ENCODE results near the gene EGFL6.
"Not testable (repeated sequence)": the region's sequence is repeated elsewhere in the genome, so short reads cannot be mapped to it uniquely, and the experiment has no call there.

EGFL6 gene

DNA sequence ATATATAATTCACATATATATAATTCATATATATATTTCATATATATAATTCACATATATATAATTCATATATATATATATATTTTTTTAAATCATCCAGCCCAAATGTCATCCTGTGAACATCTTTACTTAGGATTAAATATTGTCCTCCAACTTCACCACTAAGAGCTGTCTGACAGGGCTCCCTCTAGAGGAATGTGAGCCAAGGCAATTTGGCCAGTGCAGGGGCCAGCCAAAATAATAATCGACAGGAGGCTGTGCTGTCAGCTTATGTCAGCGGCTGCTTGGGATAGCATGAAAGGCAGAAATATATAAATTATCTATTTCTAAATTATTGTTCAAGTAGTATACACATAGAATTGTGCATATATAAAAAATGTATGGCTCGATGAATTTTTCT, 29.5 kb downstream of the EGFL6 start:
- no peak for DNase-seq

DNA sequence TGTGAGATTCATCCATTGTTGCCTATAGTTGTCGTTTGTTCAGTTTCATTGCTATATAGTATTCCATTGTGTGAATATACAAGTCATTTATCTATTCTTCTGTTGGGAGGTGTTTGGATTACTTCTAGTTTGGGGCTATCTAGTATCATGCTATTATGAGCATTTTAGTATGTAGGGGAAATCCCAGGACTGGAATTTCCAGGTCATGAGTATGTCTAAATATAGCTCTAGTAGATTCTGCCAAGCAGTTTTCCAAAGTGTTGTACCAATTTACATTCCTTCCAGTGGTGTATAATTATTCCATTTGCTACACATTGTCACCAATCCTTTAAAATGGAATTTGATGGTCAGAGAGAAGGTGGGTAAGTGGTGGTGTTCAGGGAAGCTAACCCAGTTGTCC, 30.1 kb downstream of the EGFL6 start:
- DNase-seq: no peak

DNA sequence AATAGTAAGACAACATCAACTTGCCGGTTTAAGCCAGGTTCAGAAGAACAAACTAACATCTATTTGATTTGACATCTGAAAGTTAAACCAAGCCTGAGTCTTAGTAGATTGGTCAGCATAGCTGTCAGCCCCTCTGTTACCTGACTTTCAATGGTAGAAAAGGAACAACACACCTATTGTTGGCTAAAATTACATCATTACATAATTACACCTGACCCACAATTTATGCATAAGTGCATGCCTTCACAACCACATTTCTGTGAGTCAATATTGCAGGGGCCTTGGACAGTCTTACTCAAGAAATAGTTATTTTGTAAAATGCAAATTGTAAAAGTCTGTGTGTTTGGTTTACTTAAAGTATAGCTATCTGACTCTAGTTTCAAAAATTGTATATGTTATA, 36.2 kb downstream of the EGFL6 start:
- DNase-seq: no peak

DNA sequence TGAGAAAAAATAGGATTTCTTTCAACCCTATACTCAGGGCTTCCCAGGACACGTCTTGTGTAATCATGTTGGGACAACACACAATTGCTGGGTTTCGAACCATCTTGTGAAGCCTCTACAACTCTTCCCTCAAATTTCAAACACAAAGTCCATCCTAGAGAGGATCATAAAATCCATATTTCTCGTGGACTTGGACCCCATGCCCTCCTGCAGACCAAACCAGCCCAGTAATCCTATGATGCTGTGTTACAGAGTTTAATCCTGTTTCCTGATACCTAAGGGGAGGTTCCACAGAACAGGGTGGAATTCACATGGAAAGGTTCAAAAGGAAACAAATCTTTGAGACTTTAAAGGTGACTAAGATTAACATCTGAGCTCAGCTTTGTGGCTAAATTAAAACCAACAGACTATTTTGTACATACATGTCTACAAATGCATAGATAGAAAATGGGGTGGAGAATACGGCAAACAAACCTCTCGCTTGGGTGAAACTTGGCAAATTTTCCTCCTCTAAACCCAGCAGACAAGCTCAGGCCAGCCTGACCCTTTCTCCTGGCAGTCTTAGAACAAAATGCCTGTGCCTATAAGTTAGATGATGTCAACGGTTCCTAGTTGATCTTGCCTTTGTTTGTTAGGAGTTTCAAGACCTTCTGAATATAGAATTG, 38.1 kb downstream of the EGFL6 start:
- no peak for DNase-seq

DNA sequence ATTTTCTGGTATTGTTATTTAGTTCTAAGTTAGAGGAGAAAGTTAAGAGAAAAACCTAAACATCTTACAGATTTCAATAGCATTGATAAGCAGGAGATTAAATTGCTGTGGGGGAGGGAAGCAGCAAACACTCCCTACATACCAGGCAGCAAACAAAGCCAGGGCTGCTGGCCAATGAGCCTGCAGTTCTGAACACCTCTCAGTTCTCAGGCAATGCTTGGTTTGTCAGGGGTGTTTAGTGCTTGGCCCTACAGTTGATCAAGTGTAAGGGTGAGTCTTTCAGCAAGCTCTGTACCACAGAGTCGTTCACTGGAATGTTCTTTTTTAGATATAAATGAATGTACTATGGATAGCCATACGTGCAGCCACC, 38.6 kb downstream of the EGFL6 start:
- no peak for DNase-seq

DNA sequence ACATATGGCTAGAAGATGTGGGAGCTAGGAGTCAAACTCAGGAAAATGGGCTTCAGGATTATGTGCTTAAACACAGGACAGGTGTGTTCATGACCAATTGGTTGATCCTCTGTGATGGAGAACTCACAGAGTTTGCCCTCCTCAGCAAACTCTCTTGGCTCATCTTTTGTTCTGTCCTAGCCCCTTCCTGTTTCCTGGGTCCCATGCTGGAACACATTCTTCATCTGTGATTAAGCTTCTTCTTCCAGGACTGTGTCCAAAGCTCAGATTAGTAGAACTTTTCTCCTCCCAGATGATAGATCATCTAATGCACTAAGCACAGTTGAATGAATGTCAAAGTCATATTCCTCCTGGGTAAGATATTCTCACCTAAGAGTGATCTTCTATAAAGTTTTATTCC, 44.8 kb downstream of the EGFL6 start:
- no peak for DNase-seq

DNA sequence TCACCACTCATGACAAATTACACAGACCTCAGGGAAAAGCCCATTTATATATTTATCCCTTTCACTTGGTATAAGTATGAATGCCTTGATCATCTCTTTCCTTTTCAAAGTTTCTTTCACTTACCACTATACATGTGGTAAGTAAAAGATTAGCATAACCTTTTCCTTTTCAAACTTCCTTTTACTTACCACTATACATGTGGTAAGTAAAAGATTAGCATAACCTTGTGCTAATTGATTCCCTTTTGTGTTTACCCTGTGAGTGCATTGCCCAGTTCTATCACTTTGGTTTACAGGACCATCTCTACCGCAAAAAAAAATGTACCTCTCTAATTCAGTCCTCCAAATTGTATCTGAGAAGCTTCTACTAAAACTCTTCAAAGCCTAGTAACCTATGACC, 50.8 kb downstream of the EGFL6 start:
- DNase-seq: no peak

DNA sequence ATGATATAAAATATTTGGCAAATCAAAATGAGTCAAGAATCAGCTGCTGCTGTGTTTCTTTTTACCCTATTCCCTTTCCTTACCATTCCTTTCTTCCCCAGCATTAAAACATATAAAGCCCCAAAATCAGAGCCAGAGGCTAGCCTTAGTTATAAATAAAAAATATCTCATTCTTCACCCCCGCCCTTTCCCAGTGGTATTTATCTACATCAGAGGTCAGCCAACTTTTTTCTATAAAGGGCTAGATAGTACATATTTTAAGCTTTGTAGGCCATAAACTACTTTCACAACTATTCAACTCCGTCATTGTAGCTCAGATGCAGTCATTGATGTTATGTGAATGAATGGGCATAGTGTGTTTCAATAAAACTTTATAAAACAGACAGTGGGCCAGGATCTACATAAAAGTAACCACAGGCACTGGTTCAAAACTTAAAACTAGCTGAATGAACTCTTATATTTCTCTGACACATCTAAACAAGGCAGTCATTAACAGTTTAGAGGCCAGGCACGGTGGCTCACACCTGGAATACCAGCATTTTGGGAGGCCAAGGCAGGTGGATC, 53.1 kb downstream of the EGFL6 start:
- no peak for DNase-seq

DNA sequence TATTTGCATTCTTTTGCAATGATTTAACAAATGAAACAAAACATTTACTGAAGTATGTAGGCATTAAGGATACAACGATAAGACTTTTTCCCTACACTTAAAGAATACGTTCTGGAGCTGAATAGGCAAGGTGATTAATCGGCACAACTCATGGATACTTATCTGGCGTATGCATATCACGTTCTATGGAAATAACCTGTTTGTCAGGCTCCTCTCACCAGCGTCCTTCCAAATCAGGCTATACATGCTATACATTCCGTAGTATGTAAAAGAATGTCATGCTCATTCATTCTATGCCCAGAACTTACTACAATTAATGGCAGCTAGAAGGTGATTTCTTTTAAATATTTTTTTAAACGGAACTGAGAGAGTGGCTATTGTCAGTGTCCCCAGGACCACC, 57.9 kb downstream of the EGFL6 start:
- DNase-seq: no peak

DNA sequence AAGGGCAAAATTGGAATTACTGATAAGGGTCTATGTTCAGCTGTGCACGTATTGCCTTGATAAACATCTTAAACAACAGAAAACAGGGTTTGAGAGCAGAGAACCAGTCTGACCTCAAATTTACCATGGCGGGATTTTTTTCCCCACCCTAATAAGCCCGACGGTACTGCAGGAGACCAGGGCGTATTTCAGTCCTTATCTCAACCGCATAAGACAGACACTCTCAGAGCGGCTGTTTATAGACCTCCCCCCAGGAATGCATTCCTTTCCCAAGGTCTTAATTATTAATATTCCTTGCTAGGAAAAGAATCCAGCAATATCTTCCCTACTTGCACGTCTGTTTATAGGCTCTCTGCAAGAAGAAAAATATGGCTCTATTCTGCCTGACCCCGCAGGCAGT, 67.8 kb downstream of the EGFL6 start:
- not testable (repeated sequence) for DNase-seq

DNA sequence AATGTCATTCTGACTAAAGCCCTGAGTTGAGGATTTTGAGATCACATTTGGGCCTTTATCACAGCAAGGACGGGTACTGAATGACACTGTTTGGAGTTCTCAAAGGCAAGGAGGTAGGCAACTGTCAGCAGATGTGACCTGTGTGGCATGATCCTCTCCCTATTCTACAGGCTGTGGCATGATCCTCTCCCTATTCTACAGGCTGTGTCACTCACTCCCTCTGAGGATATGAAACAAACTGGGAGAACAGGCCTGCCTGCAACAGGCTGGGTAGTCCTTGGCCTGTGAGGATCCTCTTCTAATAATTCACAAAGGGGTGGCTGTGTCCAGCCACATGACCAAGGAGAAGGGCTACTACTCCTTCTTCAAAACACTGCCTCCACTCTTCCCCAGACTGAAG, 68.6 kb downstream of the EGFL6 start:
- no peak for DNase-seq

DNA sequence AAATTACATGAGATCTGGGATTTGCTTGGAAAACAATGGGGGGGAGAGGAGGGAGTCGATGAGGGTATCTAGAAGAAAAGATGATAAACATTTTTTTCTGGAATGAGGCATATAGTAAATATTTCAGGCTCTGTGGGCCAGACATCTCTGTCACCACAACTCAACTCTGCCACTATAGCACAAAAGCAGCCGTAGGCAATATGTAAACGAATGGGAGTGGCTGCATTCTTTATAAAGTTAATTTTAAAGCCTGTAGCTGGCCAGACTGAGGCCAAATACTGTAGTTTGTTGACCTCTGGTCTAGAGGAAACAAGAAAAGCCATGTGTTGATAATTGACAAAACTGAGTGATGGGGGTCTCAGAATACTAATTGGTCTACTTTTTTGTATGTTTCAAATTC, 69.4 kb downstream of the EGFL6 start:
- DNase-seq: no peak

DNA sequence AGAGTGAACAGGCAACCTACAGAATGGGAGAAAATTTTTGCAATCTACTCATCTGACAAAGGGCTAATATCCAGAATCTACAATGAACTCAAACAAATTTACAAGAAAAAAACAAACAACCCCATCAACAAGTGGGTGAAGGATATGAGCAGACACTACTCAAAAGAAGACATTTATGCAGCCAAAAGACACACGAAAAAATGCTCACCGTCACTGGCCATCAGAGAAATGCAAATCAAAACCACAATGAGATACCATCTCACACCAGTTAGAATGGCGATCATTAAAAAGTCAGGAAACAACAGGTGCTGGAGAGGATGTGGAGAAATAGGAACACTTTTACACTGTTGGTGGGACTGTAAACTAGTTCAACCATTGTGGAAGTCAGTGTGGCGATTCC, 72.3 kb downstream of the EGFL6 start:
- not testable (repeated sequence) for DNase-seq

DNA sequence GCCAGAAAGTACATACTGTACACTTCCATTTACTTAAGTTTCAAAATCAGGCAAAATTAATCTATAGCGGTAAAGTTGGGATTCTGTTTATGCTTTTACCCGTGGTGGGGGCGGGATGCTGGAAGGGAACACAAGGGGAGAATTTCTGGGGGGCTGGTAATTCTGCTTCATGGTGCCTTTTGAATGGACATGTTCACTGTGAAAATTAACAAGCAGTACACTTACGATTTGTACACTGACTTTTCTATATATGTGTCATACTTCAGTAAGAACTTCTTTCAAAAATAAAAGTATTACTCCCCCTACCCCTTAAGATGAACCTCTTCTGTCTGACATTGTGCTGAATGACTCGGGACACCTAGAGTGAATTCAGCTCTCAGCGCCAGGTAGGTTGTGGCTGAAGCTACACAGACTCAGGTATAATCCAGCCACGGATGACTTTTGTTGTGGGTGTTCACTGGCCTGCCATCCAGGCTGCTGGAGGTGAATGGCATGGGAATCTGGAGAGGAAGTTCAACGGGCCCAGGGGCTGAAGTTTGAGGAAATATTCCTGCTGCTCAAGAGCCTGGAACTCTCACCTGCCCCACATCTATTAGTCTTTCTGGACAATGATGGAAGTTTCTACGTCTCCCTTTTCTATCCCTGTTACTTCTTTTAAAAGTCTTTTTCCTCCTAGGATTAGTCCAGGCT, 76.2 kb downstream of the EGFL6 start:
- no peak for DNase-seq

DNA sequence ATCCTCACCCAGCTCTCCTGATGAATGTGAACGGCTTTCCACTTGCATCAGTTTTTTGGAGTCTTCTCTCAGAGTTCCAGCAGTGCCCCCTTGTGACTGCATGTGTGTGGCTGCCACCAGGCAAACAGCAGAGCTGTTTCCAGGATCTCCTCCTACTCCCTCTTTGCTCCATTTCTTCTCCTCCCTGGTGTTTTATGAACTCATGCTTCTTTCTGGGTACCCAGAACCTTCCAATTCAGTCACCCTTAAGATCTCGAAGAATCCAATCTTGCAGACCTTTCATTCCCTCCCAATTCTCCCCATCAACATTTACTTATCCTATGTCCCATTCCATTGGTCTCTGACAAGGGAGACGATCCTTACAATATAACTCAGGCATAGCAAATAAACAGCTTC, 76.8 kb downstream of the EGFL6 start:
- no peak for DNase-seq

DNA sequence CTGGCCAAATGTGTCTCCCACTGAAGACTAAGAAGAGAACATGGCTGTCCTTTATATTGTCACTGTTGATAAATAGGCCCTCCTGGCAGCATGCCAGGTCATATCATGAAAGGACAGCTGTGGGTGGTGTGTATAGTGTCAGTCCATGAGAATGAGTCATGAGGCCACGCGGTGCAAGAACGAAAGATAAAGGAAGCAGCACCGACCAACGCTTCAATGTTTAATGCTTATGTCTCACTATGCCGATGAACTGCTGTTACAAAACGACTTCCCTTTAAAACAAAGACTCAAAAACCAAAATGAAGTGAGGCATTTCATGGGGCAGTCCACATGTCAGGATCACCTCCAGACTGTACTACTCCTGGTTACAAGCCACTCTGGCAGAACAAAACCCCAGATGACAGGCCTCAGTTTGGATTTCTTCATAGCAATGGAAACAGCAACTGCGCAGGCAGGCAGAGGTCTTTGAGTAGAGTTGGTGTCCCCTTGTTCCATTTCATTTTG, 78.4 kb downstream of the EGFL6 start:
- DNase-seq: peak; percentile 26

DNA sequence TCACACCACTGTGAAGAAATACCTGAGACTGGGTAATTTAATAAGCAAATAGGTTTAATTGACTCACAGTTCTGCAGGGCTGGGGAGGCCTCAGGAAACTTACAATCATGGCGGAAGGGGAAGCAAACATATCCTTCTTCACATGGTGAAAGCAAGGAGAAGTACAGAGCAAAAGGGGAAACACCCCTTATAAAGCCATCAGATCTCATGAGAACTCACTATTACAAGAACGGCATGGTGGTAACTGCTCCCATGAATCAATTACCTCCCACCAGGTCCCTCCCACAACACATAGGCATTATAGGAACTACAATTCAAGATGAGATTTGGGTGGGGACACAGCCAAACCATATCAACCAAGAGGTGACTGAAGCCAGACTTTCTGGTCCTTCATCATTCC, 78.9 kb downstream of the EGFL6 start:
- DNase-seq: not testable (repeated sequence)

DNA sequence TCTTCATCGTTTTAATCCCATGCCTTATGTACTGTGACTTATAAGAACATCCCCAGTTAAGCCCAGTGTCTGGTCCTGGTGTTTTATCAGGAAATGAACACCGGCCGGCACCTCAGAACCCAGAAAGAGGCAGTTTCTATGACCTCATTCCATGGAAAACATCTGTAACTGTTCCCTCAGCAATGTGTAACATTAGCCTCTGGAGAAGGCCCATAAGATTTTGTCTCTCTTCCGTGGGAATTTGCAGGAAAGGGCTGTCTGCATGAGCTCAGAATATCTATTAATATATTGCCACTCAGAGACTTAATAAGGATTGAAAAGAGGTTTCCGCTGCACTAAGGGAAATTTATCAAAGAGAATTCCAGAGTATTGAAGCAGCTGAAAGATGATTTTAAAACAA, 80.4 kb downstream of the EGFL6 start:
- no peak for DNase-seq

DNA sequence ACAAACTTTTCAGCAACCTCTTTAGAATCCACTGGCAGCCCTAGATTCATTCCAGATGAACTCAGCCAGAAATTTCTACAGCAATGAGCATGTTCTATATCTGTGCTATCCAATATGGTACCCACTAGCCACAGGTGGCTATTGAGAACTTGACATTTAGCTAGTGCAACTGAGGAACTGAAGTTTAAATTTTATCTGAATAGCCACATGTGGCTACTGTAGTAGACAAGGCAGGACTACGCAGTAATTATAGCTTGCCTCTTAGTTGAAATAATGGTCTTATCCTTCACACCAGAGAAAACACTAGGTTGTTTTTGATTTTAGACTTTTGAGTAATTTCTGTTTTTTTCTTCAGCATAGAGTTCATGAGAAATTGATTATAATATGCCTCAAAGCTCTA, 80.9 kb downstream of the EGFL6 start:
- DNase-seq: no peak

DNA sequence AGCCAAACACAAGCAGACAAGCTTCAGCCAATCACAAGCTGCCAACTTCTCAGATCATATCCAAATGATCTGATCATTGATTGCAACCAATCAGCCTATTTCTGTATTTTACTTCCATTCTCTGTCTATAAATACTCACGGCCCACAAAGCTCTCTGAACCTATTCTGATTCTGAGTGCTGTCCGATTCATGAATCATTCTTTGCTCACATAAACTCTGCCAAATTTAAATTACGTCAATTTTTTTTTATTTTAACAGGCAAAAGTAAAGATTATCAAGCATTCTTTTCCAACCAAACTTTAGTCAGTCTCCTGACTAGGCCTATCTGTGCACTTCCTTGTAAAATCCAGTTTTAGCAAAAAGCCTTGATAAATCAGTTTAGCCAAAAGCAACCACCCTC, 81.7 kb downstream of the EGFL6 start:
- no peak for DNase-seq

DNA sequence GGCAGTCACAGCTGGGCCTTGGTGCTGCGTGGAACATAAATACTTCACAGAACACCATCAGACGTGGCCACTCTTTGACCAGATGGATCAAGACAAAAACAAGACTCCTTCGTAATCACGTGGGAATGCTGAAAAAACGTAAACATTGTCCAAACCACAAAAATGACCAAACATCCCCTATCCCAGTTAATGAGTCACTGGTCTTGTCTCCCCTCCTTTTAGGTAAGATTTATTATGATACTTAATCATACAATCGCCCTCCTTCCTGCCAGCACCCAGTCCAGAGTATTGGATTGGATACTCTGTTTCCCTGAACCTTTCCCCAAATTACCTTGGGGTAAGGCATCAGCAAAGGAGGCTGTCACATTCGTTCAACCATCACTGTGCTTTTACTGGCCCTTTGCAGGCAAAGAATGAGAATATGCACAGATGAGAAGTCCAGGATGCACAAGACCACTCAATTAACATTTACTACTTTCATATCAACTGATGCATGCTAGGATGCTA, 82.9 kb downstream of the EGFL6 start:
- no peak for DNase-seq

DNA sequence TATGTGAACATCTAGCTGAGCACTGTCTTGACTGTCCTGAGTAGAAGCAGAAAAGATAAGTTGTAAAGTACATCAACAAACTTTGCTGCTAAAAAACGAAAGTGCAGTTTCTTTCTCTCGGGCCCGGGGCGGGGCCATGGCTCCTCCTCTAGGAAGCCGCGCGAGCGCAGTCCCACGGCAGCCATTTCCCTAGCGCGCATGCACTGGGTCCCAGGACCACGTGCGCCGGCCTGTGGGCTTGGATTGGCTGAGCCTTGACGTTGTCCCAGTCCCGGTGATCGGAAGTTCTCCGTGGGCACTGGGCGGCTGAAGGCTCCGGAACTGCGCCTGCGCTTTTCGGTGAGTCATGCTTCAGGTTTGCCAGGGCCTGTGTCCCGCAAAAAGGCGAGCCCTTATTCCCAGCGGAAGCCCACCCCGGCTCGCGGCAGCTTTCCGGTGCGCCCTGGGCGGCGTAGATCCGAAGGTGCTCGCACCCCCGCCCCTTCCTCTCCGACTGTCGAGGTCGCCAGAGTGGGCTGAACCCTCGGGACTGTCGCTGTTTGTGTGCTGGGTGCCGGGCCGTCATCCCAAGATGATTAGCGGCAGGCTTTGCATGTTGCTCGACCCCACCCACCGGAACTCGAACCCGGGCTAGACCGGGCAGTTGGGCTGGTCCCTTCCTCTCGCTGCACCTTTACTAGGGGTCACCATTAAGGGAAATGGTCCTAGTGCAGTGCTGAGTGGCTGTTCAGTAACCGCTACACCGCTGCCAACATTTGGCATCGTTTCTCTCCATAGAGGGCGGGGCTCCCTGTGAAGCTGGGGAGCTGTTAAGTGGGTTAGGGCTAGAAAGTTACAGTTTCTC, 83.7 kb downstream of the EGFL6 start, which contains the start of gene TCEANC:
Gene TCEANC (plus strand): TSS at position 292 of the 844 bp plus-strand sequence. CDS start 9,368 bp downstream, outside the sequence.
- DNase-seq: peak; percentile 82

DNA sequence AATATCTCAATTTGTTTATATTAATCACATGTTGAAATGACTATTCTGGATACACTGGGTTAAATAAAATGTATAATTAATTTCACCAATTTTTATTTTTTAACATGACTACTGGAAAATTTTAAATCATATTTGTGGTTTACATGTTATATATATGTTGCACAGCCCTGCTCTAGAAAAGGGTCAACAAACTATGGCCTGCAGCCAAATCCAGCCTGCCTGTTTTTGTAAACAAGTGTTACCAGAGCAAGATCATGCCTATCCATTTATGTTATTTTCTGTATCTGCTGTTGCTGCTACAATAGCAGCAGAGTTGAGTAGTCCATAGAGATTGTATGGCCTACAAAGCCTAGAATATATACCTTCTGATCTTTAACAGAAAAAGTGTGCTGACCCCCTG, 84.7 kb downstream of the EGFL6 start:
- no peak for DNase-seq
